ENCODE results near the gene SECISBP2.

SECISBP2 gene

GRCh38 chr9:89379508-89380115 lies 61.3 kb downstream of the SECISBP2 start:
- no peak for TF ChIP-seq CTCF (IDR thresholded peaks at IDR 0.05; ENCODE audit: insufficient read depth, low read depth, low read length, missing control alignments)
- no peak for DNase-seq (ENCODE audit: low read depth)
- H3K4me3 ChIP-seq (ENCODE audit: low read depth, low read length) = no peak overlapping the region

- H3K4me3 ChIP-seq (ENCODE audit: low read depth, low read length) = no peak overlapping the region
- no peak for DNase-seq (ENCODE audit: low read depth)
- no peak for TF ChIP-seq CTCF (IDR thresholded peaks at IDR 0.05; ENCODE audit: insufficient read depth, low read depth, low read length, missing control alignments)
Measured at GRCh38 chr9:89380437-89381307, 62.4 kb downstream of the SECISBP2 start.

- no peak for DNase-seq (ENCODE audit: low read depth)
- no peak overlapping the region for H3K4me3 ChIP-seq (ENCODE audit: low read depth, low read length)
- TF ChIP-seq CTCF (IDR thresholded peaks at IDR 0.05; ENCODE audit: insufficient read depth, low read depth, low read length, missing control alignments) = no peak
Measured at GRCh38 chr9:89381308-89381609, 63.0 kb downstream of the SECISBP2 start.

DNA sequence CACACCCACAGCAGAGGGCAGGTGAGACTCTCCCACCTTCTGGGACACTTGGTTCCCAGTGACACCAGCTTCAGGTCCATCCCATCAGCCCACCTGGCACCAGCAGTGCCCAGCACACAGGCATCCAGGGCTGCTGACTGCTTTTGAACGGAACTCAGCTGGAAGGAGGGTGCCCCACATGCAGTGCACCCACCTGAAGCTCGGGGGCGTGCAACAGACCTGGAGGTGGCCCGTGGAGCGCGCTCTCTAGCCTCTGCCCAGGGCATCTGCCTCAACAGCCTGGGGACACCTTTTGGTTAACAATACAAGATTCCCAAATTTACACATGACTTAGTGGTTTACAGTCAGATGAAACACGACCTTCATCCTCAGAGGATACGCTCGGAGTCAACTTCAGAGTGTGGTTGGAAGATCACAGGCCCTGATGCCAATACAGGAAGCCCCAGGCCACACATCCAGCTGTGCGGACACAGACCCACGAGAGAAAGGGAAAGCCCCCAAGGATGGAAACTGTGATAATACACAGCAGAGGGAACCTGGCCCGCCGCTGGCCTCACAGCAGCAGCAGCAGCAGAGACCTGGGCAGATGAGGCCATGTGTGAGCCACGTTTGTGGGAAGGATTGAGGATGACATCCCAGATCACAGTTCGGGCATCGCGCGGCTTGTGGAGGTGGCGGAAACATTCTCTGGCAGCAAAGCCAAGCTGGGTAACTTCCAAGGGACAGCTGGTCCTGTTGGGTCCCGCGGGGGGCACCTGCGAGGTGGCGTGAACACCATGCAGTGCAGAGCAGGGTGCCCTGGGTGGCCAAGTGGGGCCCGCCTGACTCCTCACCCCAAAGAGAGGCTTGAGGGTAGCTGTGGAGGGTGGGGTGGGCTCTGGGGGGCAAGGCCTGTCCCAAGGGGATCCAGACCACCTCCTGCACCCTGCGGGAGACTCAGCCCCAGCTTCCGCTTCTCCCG lies 64.0 kb downstream of the SECISBP2 start:
- no peak for TF ChIP-seq CTCF (IDR thresholded peaks at IDR 0.05; ENCODE audit: insufficient read depth, low read depth, low read length, missing control alignments)
- H3K4me3 ChIP-seq (ENCODE audit: low read depth, low read length) = no peak overlapping the region
- DNase-seq (ENCODE audit: low read depth) = no peak

- no peak overlapping the region for H3K4me3 ChIP-seq (ENCODE audit: low read depth, low read length)
- TF ChIP-seq CTCF (IDR thresholded peaks at IDR 0.05; ENCODE audit: insufficient read depth, low read depth, low read length, missing control alignments) = no peak
- DNase-seq (ENCODE audit: low read depth) = no peak
Measured at GRCh38 chr9:89383030-89383720, 64.9 kb downstream of the SECISBP2 start.

- TF ChIP-seq CTCF (IDR thresholded peaks at IDR 0.05; ENCODE audit: insufficient read depth, low read depth, low read length, missing control alignments) = no peak
- H3K4me3 ChIP-seq (ENCODE audit: low read depth, low read length) = no peak overlapping the region
- no peak for DNase-seq (ENCODE audit: low read depth)
Measured at GRCh38 chr9:89383721-89384300, 65.5 kb downstream of the SECISBP2 start.
